Endodermal cell (in vitro differentiated cells): Measurements from ENCODE around the gene GRK4. TPM values are rescaled to one million over a fixed set of nuclear protein-coding genes. Genes with fewer than 3 reads are reported as not detected.

ENCODE experiments used
- DNase-seq: peaks from one replicate; pipeline ENCODE4 v3.0.0-alpha.2; 2017
- H3K27ac ChIP-seq: 2 replicates; pipeline ENCODE4 v1.5.1; 2013; ENCODE audit warnings: mild to moderate bottlenecking, low read depth, low read length, moderate library complexity
- H3K27me3 ChIP-seq: 2 replicates; pipeline ENCODE4 v1.6.1; 2013; ENCODE audit warnings: mild to moderate bottlenecking, low read length, moderate library complexity; ENCODE audit not compliant: insufficient read depth, control insufficient read depth, poor library complexity, severe bottlenecking
- H3K36me3 ChIP-seq: 2 replicates; pipeline ENCODE4 v1.7.0; 2013; ENCODE audit warnings: mild to moderate bottlenecking, low read length, moderate library complexity; ENCODE audit not compliant: control insufficient read depth, insufficient read depth
- H3K4me1 ChIP-seq: one replicate; pipeline ENCODE4 v1.7.0; 2013; ENCODE audit warnings: low read length; ENCODE audit not compliant: control insufficient read depth, insufficient read depth
- H3K4me3 ChIP-seq: 2 replicates; pipeline ENCODE4 v1.5.1; 2013; ENCODE audit warnings: mild to moderate bottlenecking, low read length, moderate library complexity
- H3K9ac ChIP-seq: 2 replicates; pipeline ENCODE4 v1.6.1; 2013; ENCODE audit warnings: mild to moderate bottlenecking, low read length, moderate library complexity; ENCODE audit not compliant: poor library complexity, severe bottlenecking; ENCODE audit errors: extremely low read depth
- H3K9me3 ChIP-seq: 2 replicates; pipeline ENCODE4 v1.6.1; 2013; ENCODE audit warnings: mild to moderate bottlenecking, low read length, moderate library complexity; ENCODE audit not compliant: control insufficient read depth
- H3K27ac Mint-ChIP-seq: 2 replicates; pipeline ENCODE4 v1.8.0; 2020; ENCODE audit warnings: mixed read lengths
- H3K27me3 Mint-ChIP-seq: 2 replicates; pipeline ENCODE4 v1.8.0; 2021; ENCODE audit warnings: mild to moderate bottlenecking, mixed read lengths; ENCODE audit not compliant: insufficient read depth
- H3K36me3 Mint-ChIP-seq: 2 replicates; pipeline ENCODE4 v1.8.0; 2020; ENCODE audit warnings: low read depth, mixed read lengths
- H3K4me1 Mint-ChIP-seq: 2 replicates; pipeline ENCODE4 v1.8.0; 2020; ENCODE audit warnings: mixed read lengths
- H3K4me3 Mint-ChIP-seq: 2 replicates; pipeline ENCODE4 v1.8.0; 2020; ENCODE audit warnings: mild to moderate bottlenecking, moderate library complexity, mixed read lengths
- H3K9me3 Mint-ChIP-seq: 2 replicates; pipeline ENCODE4 v1.8.0; 2020; ENCODE audit warnings: mild to moderate bottlenecking, mixed read lengths
- WGBS, 2 experiments: methylation state at CpG; one replicate each; pipeline versions ENCODE4 v1.1.5 to v1.1.7; 2013; ENCODE audit warnings: missing lambda C conversion rate in 2 of 2, mixed read lengths in 1 of 2; ENCODE audit not compliant: insufficient coverage in 1 of 2, insufficient read length in 1 of 2; 5-methylcytosine and 5-hydroxymethylcytosine counted together
- total RNA-seq, 2 donors: library from RNA; stranded (reverse); fragmentation: NEBNext Ultra II Directional in 1 of 2; extraction: Animal tissue kit (Norgen Biotek cat#: 25700) in 1 of 2; gene quantifications; 2 replicates in 1 of 2; 3 replicates in 1 of 2; pipeline ENCODE4 v1.2.1, GENCODE V29; 2021
- TF ChIP-seq, protein P1 (sequence below): fragments of 200-600 bp; sonication (generic); conservative IDR thresholded peaks from 2 replicates; pipeline ENCODE4 v1.5.0; 2021; ENCODE audit warnings: antibody characterized with exemption, mild to moderate bottlenecking

Gene GRK4
- total RNA-seq, 2 donors from 2014 or later: 2.8 to 4.2 TPM

DNA sequence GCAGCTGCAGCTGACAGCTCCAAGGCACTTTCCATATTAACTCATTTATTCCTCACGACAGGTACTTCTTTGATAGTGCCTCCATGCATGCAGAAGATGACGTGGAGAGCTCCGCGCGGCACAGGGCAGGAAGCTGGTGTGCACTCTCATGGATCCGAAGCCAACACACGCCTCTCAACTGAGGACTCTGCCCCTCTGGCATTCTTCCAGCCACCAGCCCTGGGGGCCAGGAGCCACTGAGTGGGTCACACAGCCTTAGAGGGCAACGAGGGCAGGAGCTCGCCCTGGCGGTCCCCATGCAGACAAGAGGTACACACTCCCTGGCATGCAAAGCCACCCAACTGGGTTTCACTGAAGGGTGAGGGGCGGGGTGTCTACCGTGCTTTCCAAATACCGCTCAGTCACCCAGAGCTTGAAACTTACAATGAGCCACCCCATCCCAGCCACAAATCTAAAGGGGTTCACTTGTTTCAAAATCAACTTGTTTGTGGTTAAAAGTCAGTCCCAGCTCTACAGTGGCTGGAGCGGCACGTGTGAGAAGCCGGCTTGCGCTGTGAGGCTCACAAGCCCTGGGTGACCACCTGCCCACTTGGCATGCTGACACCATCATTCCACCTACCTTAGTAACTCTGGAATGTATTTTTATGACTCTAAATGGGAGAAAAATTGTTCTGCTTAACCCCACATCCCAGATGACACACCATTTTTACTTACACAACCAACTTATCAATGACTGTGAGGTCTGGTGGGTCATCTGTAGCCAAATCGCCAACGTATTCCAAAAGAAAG, 16.4 kb upstream of the GRK4 start:
- peaks cover 79% of the 10 kb centered on the region for H3K36me3 Mint-ChIP-seq
- no peaks in the 10 kb centered on the region for H3K9me3 Mint-ChIP-seq
- TF ChIP-seq, protein P1, sequence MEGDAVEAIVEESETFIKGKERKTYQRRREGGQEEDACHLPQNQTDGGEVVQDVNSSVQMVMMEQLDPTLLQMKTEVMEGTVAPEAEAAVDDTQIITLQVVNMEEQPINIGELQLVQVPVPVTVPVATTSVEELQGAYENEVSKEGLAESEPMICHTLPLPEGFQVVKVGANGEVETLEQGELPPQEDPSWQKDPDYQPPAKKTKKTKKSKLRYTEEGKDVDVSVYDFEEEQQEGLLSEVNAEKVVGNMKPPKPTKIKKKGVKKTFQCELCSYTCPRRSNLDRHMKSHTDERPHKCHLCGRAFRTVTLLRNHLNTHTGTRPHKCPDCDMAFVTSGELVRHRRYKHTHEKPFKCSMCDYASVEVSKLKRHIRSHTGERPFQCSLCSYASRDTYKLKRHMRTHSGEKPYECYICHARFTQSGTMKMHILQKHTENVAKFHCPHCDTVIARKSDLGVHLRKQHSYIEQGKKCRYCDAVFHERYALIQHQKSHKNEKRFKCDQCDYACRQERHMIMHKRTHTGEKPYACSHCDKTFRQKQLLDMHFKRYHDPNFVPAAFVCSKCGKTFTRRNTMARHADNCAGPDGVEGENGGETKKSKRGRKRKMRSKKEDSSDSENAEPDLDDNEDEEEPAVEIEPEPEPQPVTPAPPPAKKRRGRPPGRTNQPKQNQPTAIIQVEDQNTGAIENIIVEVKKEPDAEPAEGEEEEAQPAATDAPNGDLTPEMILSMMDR: no peak
- no peak overlapping the region for H3K27ac ChIP-seq
- H3K4me3 ChIP-seq: no peak overlapping the region
- H3K4me1 ChIP-seq: peaks cover 3% of the 10 kb centered on the region
- DNase-seq: peak; percentile 23
- no peaks in the 10 kb centered on the region for H3K27me3 ChIP-seq
- H3K27me3 Mint-ChIP-seq: no peaks in the 10 kb centered on the region
- H3K9ac ChIP-seq: no peak overlapping the region
- H3K4me3 Mint-ChIP-seq: no peak overlapping the region
- WGBS, 2 experiments: 95 to 97% methylated on average over 15 to 19 of the region's 19 CpGs
- peaks cover 89% of the 10 kb centered on the region for H3K36me3 ChIP-seq
- no peaks in the 10 kb centered on the region for H3K9me3 ChIP-seq
- H3K4me1 Mint-ChIP-seq: no peaks in the 10 kb centered on the region
- peak overlapping the region; percentile 42 for H3K27ac Mint-ChIP-seq

DNA sequence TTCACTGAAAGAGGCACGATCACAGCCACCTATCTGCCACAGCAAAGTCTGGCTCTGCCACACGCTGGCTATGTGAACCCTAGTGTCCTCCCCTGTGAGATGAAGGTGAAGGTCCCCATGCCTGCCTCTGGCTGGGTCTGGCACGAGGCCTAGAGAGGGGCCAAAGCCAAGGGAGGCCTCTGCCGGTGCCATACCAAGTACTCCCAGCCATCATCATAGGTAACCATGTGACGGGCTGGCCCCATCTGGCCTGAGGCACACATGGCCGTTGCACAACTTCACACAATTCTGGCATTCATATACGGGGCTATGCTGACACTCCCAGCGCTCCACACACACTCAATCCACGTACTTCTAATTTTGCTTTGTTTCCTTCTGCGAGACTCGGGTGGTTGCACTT, 15.4 kb upstream of the GRK4 start:
- Histone ChIP-seq H3K9me3 (no peaks in the 10 kb centered on the region), H3K27ac (no peak overlapping the region), H3K9ac (no peak overlapping the region), H3K27me3 (no peaks in the 10 kb centered on the region), H3K4me3 (no peak overlapping the region), H3K4me1 (peaks cover 3% of the 10 kb centered on the region), H3K36me3 (peaks cover 92% of the 10 kb centered on the region)
- 86 to 91% methylated on average over 11 of the region's 11 CpGs for WGBS, 2 experiments
- no peak overlapping the region for H3K27ac Mint-ChIP-seq
- no peaks in the 10 kb centered on the region for H3K9me3 Mint-ChIP-seq
- no peaks in the 10 kb centered on the region for H3K4me1 Mint-ChIP-seq
- no peak overlapping the region for H3K4me3 Mint-ChIP-seq
- TF ChIP-seq, protein P1: no peak
- no peak for DNase-seq
- H3K27me3 Mint-ChIP-seq: no peaks in the 10 kb centered on the region
- H3K36me3 Mint-ChIP-seq: peaks cover 80% of the 10 kb centered on the region

DNA sequence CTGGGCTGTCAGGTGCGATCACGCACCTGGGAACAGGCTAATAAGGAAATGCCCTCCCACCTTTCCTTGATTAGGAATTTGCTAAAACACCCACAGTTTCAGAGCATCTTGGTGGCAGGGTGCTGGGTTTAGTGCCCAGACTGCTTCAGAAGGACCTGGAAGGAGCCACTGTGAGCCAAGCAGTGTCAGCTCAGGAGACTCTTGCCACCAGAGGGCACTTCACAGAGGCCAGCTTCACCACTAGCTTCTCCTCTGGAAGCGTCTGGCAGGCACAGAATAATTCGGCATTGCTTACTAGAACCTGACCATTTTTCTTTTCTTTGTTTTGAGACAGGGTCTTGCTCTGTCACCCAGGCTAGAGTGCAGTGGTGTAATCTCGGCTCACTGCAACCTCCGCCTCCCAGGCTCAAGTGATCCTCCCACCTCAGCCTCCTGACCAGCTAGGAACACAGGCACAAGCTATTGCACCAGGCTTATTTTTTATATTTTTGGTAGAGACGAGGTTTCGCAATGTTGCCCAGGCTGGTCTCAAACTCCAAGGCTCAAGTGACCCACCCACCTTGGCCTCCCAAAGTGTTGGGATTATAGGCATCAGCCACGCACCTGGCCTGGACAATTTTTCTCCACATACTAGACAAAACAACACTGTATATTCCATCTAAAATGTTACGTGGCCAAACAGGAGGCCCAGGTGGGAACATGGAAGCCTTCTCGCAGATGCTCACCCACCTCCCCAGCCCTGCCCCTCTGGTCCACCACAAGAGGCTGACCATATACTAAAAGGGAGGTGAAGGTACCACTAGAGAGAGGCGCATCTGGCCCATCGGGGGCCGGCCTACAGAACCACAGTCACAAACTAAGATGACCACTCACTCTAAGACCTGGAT, 14.2 kb upstream of the GRK4 start:
- H3K4me3 Mint-ChIP-seq: no peak overlapping the region
- Histone ChIP-seq H3K27ac (no peak overlapping the region), H3K36me3 (peaks cover 93% of the 10 kb centered on the region), H3K9ac (no peak overlapping the region), H3K4me1 (peaks cover 3% of the 10 kb centered on the region), H3K4me3 (no peak overlapping the region), H3K9me3 (no peaks in the 10 kb centered on the region), H3K27me3 (no peaks in the 10 kb centered on the region)
- DNase-seq: peak; percentile 77
- H3K27ac Mint-ChIP-seq: no peak overlapping the region
- WGBS, 2 experiments: 93 to 94% methylated on average over 9 to 14 of the region's 14 CpGs
- TF ChIP-seq, protein P1: peak; percentile 75
- H3K27me3 Mint-ChIP-seq: no peaks in the 10 kb centered on the region
- H3K9me3 Mint-ChIP-seq: no peaks in the 10 kb centered on the region
- H3K4me1 Mint-ChIP-seq: no peaks in the 10 kb centered on the region
- H3K36me3 Mint-ChIP-seq: peaks cover 84% of the 10 kb centered on the region
